K562 (cell line): Measurements from ENCODE around the gene ENTPD8. TPM values are rescaled to one million over a fixed set of nuclear protein-coding genes. Genes with fewer than 3 reads are reported as not detected.

Experiments used
- AFF4 ChIP-seq: sonication (generic); formaldehyde crosslinking; IDR thresholded peaks from 2 replicates; pipeline ENCODE4 v1.8.0; 2023; ENCODE audit warnings: mild to moderate bottlenecking, missing genetic modification reagents
- ARID3B ChIP-seq: fragments of 250-450 bp; sonication (Bioruptor Pico); IDR thresholded peaks from 2 replicates; pipeline ENCODE4 v1.4.0; 2020; ENCODE audit warnings: borderline replicate concordance
- C11orf30 ChIP-seq: fragments of 450-650 bp; IDR thresholded peaks from 2 replicates; pipeline ENCODE4 v1.6.1; 2016; ENCODE audit warnings: low read depth, mild to moderate bottlenecking
- CAMTA2 ChIP-seq: fragments of 250-450 bp; sonication (Bioruptor Pico); conservative IDR thresholded peaks from 2 replicates; pipeline ENCODE4 v1.5.1; 2022
- CHCHD3 ChIP-seq: fragments of 250-450 bp; sonication (Bioruptor Pico); IDR thresholded peaks from 2 replicates; pipeline ENCODE4 v2.1.2; 2022; ENCODE audit warnings: mild to moderate bottlenecking
- E2F4 ChIP-seq: sonication (generic); formaldehyde crosslinking; IDR thresholded peaks from 2 replicates; pipeline ENCODE4 v1.8.0; 2022; ENCODE audit warnings: mild to moderate bottlenecking, low read depth, missing genetic modification reagents
- MAFF ChIP-seq: IDR thresholded peaks from 2 replicates; pipeline ENCODE4 v1.6.1; 2012; ENCODE audit warnings: low read length, improper control_type of control experiment
- MAFG ChIP-seq: fragments of 450-650 bp; conservative IDR thresholded peaks from 2 replicates; pipeline ENCODE4 v1.6.1; 2016; ENCODE audit warnings: missing genetic modification characterization, missing compliant biosample characterization
- PHF8 ChIP-seq: fragments of 200-600 bp; sonication (generic); IDR thresholded peaks from 2 replicates; pipeline ENCODE4 v1.6.1; 2012; ENCODE audit warnings: mixed run types, mild to moderate bottlenecking, inconsistent platforms, low read length, moderate library complexity, borderline replicate concordance
- RBM25 ChIP-seq: fragments of 200-400 bp; formaldehyde crosslinking; IDR thresholded peaks from 2 replicates; pipeline ENCODE4 v1.6.1; 2018; ENCODE audit warnings: low read length, low read depth, moderate library complexity; ENCODE audit not compliant: severe bottlenecking
- SMARCA5 ChIP-seq: fragments of 450-650 bp; IDR thresholded peaks from 2 replicates; pipeline ENCODE4 v1.6.1; 2016
- SRF ChIP-seq, 2 experiments: fragments of 250-450, 450-650 bp in 1 of 2; sonication (Bioruptor Pico) in 1 of 2; sonication (generic) in 1 of 2; formaldehyde crosslinking; IDR thresholded peaks; 2 replicates each; pipeline versions ENCODE4 v1.5.0 to v1.5.1; 2020 to 2022; ENCODE audit warnings: mild to moderate bottlenecking in 1 of 2, missing genetic modification reagents in 1 of 2
- TRIM28 ChIP-seq: fragments of 450-650 bp; IDR thresholded peaks from 2 replicates; pipeline ENCODE4 v1.6.1; 2017
- ZNF224 ChIP-seq: sonication (generic); formaldehyde crosslinking; IDR thresholded peaks from 2 replicates; pipeline ENCODE4 v1.8.0; 2022; ENCODE audit warnings: mild to moderate bottlenecking, missing genetic modification reagents
- ZNF316 ChIP-seq: fragments of 450-650 bp; IDR thresholded peaks from 2 replicates; pipeline ENCODE4 v1.6.1; 2016
- ZNF384 ChIP-seq: IDR thresholded peaks from 2 replicates; pipeline ENCODE4 v1.6.1; 2012; ENCODE audit warnings: low read depth, low read length, improper control_type of control experiment
- ZNF586 ChIP-seq: fragments of 450-650 bp; formaldehyde crosslinking; conservative IDR thresholded peaks from 2 replicates; pipeline ENCODE4 v1.4.0; 2020; ENCODE audit warnings: mild to moderate bottlenecking, moderate library complexity
- polyA plus RNA-seq, 8 experiments: library from polyadenylated mRNA; depleted of rRNA in 4 of 8; stranded (reverse) in 5 of 8; unstranded in 3 of 8; fragments of >200 nt; fragmentation: Nextera tagmentation in 2 of 8; fragmentation: Illumina TruSeq in 1 of 8; extraction: Ambion mirVana in 2 of 8; extraction: Trizol in 1 of 8; gene quantifications; 2 replicates each; pipeline versions ENCODE4 v1.2.1 to v1.2.3, GENCODE V29; 2011 to 2014; ENCODE audit warnings: inconsistent platforms in 1 of 8, missing spikeins in 1 of 8
- total RNA-seq, 7 experiments: library from RNA; depleted of rRNA in 6 of 7; stranded (reverse); fragments of >200 nt in 6 of 7; fragmentation: Illumina TruSeq in 2 of 7; extraction: Trizol in 2 of 7; gene quantifications; 2 replicates each; pipeline versions ENCODE4 v1.2.1 to v1.2.3, GENCODE V29; 2011 to 2021; ENCODE audit warnings: low replicate concordance in 1 of 7

Gene ENTPD8
- total and polyA plus RNA-seq, 9 of the 15 experiments (the other 6 are each of a cell fraction or from before 2014, with no cell fraction given) = 0.06 to 0.27 (median 0.19) TPM; not detected in 5

GRCh38 chr9:137405677-137406081, 35.5 kb downstream of the ENTPD8 start (continued):
- TF ChIP-seq CAMTA2 (CRISPR knock-in tag) (no peak), AFF4 (no peak), C11orf30 (peak; percentile 87), RBM25 (no peak), SRF (CRISPR knock-in tag; IDR thresholded peaks at IDR 0.05) (peak in 1 of 2 experiments; percentile 32; a peak in 1 of 4 replicates), SMARCA5 (peak; percentile 45; the same call in 1 of the 2 replicates), CHCHD3 (no peak), ZNF316 (peak; percentile 86), MAFG (tag) (peak; percentile 72), TRIM28 (no peak), MAFF (peak; percentile 45; the same call in 1 of the 2 replicates), ZNF384 (no peak), PHF8 (no peak), ZNF224 (CRISPR knock-in tag) (no peak), E2F4 (no peak), ARID3B (no peak), ZNF586 (CRISPR knock-in tag) (no peak)
